MM.1S (cell line): ENCODE results near the gene DUSP23.

Experiments used
- DNase-seq: peaks from one replicate; pipeline ENCODE4 v3.0.0-alpha.2; 2015
- H2AFZ ChIP-seq: fragments of 300-600 bp; sonication (generic); 2 replicates; pipeline ENCODE4 v1.6.0; 2016; ENCODE audit warnings: antibody characterized with exemption, low read length
- H3F3A ChIP-seq: fragments of 300-600 bp; sonication (generic); 2 replicates; pipeline ENCODE4 v1.6.1; 2016; ENCODE audit warnings: mild to moderate bottlenecking, antibody characterized with exemption, low read length, moderate library complexity, mixed read lengths; ENCODE audit not compliant: insufficient read depth
- H3K27ac ChIP-seq: fragments of 300-600 bp; sonication (generic); 2 replicates; pipeline ENCODE4 v1.5.1; 2016; ENCODE audit warnings: mild to moderate bottlenecking, low read length
- H3K27me3 ChIP-seq: fragments of 300-600 bp; sonication (generic); replicated peaks from 2 replicates; pipeline ENCODE4 v1.6.0; 2016; ENCODE audit warnings: low read length; ENCODE audit not compliant: insufficient read depth
- H3K36me3 ChIP-seq: fragments of 300-600 bp; sonication (generic); replicated peaks from 2 replicates; pipeline ENCODE4 v1.6.1; 2016; ENCODE audit warnings: mild to moderate bottlenecking, low read length, mixed read lengths; ENCODE audit not compliant: insufficient read depth
- H3K4me1 ChIP-seq: fragments of 300-600 bp; sonication (generic); 2 replicates; pipeline ENCODE4 v1.6.1; 2016; ENCODE audit warnings: low read length, mixed read lengths
- H3K4me2 ChIP-seq: fragments of 300-600 bp; sonication (generic); 2 replicates; pipeline ENCODE4 v1.6.0; 2016; ENCODE audit warnings: low read depth, low read length
- H3K4me3 ChIP-seq: fragments of 300-600 bp; sonication (generic); 2 replicates; pipeline ENCODE4 v1.5.1; 2016; ENCODE audit warnings: low read length, mixed read lengths
- H3K79me2 ChIP-seq: fragments of 300-600 bp; sonication (generic); 2 replicates; pipeline ENCODE4 v1.6.1; 2016; ENCODE audit warnings: mixed run types, low read length, mixed read lengths
- H3K9ac ChIP-seq: fragments of 300-600 bp; sonication (generic); 2 replicates; pipeline ENCODE4 v1.6.1; 2016; ENCODE audit warnings: low read length, mixed read lengths
- H3K9me2 ChIP-seq: fragments of 300-600 bp; sonication (generic); replicated peaks from 2 replicates; pipeline ENCODE4 v1.6.1; 2016; ENCODE audit warnings: mild to moderate bottlenecking, low read length, mixed read lengths; ENCODE audit not compliant: insufficient read depth
- H3K9me3 ChIP-seq: fragments of 300-600 bp; sonication (generic); replicated peaks from 2 replicates; pipeline ENCODE4 v1.6.1; 2016; ENCODE audit warnings: mild to moderate bottlenecking, low read length, mixed read lengths; ENCODE audit not compliant: insufficient read depth
- H4K20me1 ChIP-seq: fragments of 300-600 bp; sonication (generic); 2 replicates; pipeline ENCODE4 v1.6.1; 2016; ENCODE audit warnings: mild to moderate bottlenecking, low read length, moderate library complexity, mixed read lengths; ENCODE audit not compliant: insufficient read depth
- CTCF ChIP-seq: fragments of 300-600 bp; sonication (generic); IDR thresholded peaks from 2 replicates; pipeline ENCODE4 v1.5.1; 2016; ENCODE audit warnings: antibody characterized with exemption, low read length, mixed read lengths
- EZH2 ChIP-seq: fragments of 300-600 bp; sonication (generic); optimal IDR thresholded peaks from 2 replicates; pipeline ENCODE3; 2017; ENCODE audit warnings: low read depth, mild to moderate bottlenecking, antibody characterized with exemption, low read length, mixed read lengths
- EZH2phosphoT487 ChIP-seq: fragments of 300-600 bp; sonication (generic); IDR thresholded peaks from 2 replicates; pipeline ENCODE4 v1.6.1; 2018; ENCODE audit warnings: antibody characterized with exemption, low read length

The DUSP23 gene

GRCh38 chr1:159755451-159756007 lies 25.2 kb upstream of the DUSP23 start:
- Histone ChIP-seq H3K9me2 (no peaks in the 10 kb centered on the region), H3K79me2 (no peaks in the 10 kb centered on the region), H2AFZ (no peak overlapping the region), H3K4me1 (no peaks in the 10 kb centered on the region), H3K4me2 (no peak overlapping the region), H3K36me3 (no peaks in the 10 kb centered on the region), H3K27ac (no peak overlapping the region), H3K4me3 (no peak overlapping the region), H3K27me3 (no peaks in the 10 kb centered on the region), H3K9ac (no peak overlapping the region), H4K20me1 (no peaks in the 10 kb centered on the region), H3K9me3 (no peaks in the 10 kb centered on the region), H3F3A (no peaks in the 10 kb centered on the region)
- TF ChIP-seq EZH2 (no peak), EZH2phosphoT487 (no peak), CTCF (no peak)
- DNase-seq = no peak

GRCh38 chr1:159756397-159756796 lies 24.4 kb upstream of the DUSP23 start:
- Histone ChIP-seq H3K27ac (no peak overlapping the region), H3K9me2 (no peaks in the 10 kb centered on the region), H3K79me2 (no peaks in the 10 kb centered on the region), H4K20me1 (no peaks in the 10 kb centered on the region), H3K27me3 (no peaks in the 10 kb centered on the region), H3K4me2 (no peak overlapping the region), H3K9ac (no peak overlapping the region), H2AFZ (no peak overlapping the region), H3K36me3 (no peaks in the 10 kb centered on the region), H3K4me1 (no peaks in the 10 kb centered on the region), H3K4me3 (no peak overlapping the region), H3F3A (no peaks in the 10 kb centered on the region), H3K9me3 (no peaks in the 10 kb centered on the region)
- TF ChIP-seq EZH2phosphoT487 (no peak), EZH2 (no peak), CTCF (no peak)
- DNase-seq = no peak

GRCh38 chr1:159763686-159764085 lies 17.1 kb upstream of the DUSP23 start:
- no peaks in the 10 kb centered on the region for H3K36me3 ChIP-seq
- no peaks in the 10 kb centered on the region for H3F3A ChIP-seq
- H3K27ac ChIP-seq = no peak overlapping the region
- no peak overlapping the region for H2AFZ ChIP-seq
- no peaks in the 10 kb centered on the region for H3K4me1 ChIP-seq
- no peak overlapping the region for H3K9ac ChIP-seq
- H4K20me1 ChIP-seq = no peaks in the 10 kb centered on the region
- H3K27me3 ChIP-seq = no peaks in the 10 kb centered on the region
- TF ChIP-seq EZH2phosphoT487 (no peak), CTCF (no peak), EZH2 (no peak)
- no peak for DNase-seq
- no peaks in the 10 kb centered on the region for H3K9me3 ChIP-seq
- H3K4me2 ChIP-seq = no peak overlapping the region
- no peaks in the 10 kb centered on the region for H3K9me2 ChIP-seq
- no peak overlapping the region for H3K4me3 ChIP-seq
- no peaks in the 10 kb centered on the region for H3K79me2 ChIP-seq
